ENCODE data around the gene FOSL2.

The FOSL2 gene

GRCh38 chr2:28392297-28393113 is at the start of gene FOSL2:
TSS of gene FOSL2 (plus strand) at chr2:28392858. CDS start at chr2:28393721, 863 bp downstream.
- peak; percentile 90 for DNase-seq (ENCODE audit: low read depth in 2 of 2)

GRCh38 chr2:28343184-28343942 is 49.3 kb upstream of the FOSL2 start:
- DNase-seq (ENCODE audit: low read depth in 2 of 2), result no peak

GRCh38 chr2:28343971-28344715 is 48.5 kb upstream of the FOSL2 start:
- DNase-seq (ENCODE audit: low read depth in 2 of 2), result no peak

- DNase-seq (ENCODE audit: low read depth in 2 of 2), result no peak
Observed at GRCh38 chr2:28344756-28345373, 47.8 kb upstream of the FOSL2 start.

- no peak for DNase-seq (ENCODE audit: low read depth in 2 of 2)
Observed at GRCh38 chr2:28345619-28346018, 47.0 kb upstream of the FOSL2 start.

- no peak for DNase-seq (ENCODE audit: low read depth in 2 of 2)
Observed at GRCh38 chr2:28346587-28346986, 46.1 kb upstream of the FOSL2 start.

- no peak for DNase-seq (ENCODE audit: low read depth in 2 of 2)
Observed at GRCh38 chr2:28347193-28347592, 45.5 kb upstream of the FOSL2 start.

- DNase-seq (ENCODE audit: low read depth in 2 of 2), result no peak
Observed at GRCh38 chr2:28347596-28347995, 45.1 kb upstream of the FOSL2 start.

GRCh38 chr2:28348149-28348567 is 44.5 kb upstream of the FOSL2 start:
- peak; percentile 54 to 58 for DNase-seq (ENCODE audit: low read depth in 2 of 2)

GRCh38 chr2:28348921-28349320 is 43.7 kb upstream of the FOSL2 start:
- no peak for DNase-seq (ENCODE audit: low read depth in 2 of 2)

GRCh38 chr2:28349546-28350165 is 43.0 kb upstream of the FOSL2 start:
- DNase-seq (ENCODE audit: low read depth in 2 of 2), result no peak

GRCh38 chr2:28350196-28350595 is 42.5 kb upstream of the FOSL2 start:
- no peak for DNase-seq (ENCODE audit: low read depth in 2 of 2)

- DNase-seq (ENCODE audit: low read depth in 2 of 2), result no peak
Observed at GRCh38 chr2:28350791-28351285, 41.8 kb upstream of the FOSL2 start.

GRCh38 chr2:28351621-28352020 is 41.0 kb upstream of the FOSL2 start:
- no peak for DNase-seq (ENCODE audit: low read depth in 2 of 2)

- no peak for DNase-seq (ENCODE audit: low read depth in 2 of 2)
Observed at GRCh38 chr2:28352104-28352503, 40.6 kb upstream of the FOSL2 start.

- no peak for DNase-seq (ENCODE audit: low read depth in 2 of 2)
Observed at GRCh38 chr2:28352610-28353195, 40.0 kb upstream of the FOSL2 start.

GRCh38 chr2:28354920-28355520 is 37.6 kb upstream of the FOSL2 start:
- no peak for DNase-seq (ENCODE audit: low read depth in 2 of 2)

- DNase-seq (ENCODE audit: low read depth in 2 of 2), result no peak
Observed at GRCh38 chr2:28355521-28356094, 37.0 kb upstream of the FOSL2 start.

GRCh38 chr2:28356095-28356911 is 36.4 kb upstream of the FOSL2 start:
- DNase-seq (ENCODE audit: low read depth in 2 of 2), result no peak
